Neural crest cell (in vitro differentiated cells): Measurements from ENCODE around the gene FASN. TPM values are rescaled to one million over a fixed set of nuclear protein-coding genes. Genes with fewer than 3 reads are reported as not detected.

ENCODE experiments used
- DNase-seq: peaks from one replicate; pipeline ENCODE4 v3.0.0; 2021; ENCODE audit warnings: low read depth, mixed read lengths, low spot score
- H3K27ac Mint-ChIP-seq: one replicate; pipeline ENCODE4 v1.8.0; 2021; ENCODE audit warnings: mild to moderate bottlenecking, mixed read lengths; ENCODE audit not compliant: unreplicated experiment
- H3K27me3 Mint-ChIP-seq: 2 replicates; pipeline ENCODE4 v1.8.0; 2021; ENCODE audit warnings: low read depth, mild to moderate bottlenecking, mixed read lengths
- H3K36me3 Mint-ChIP-seq: 2 replicates; pipeline ENCODE4 v1.8.0; 2021; ENCODE audit warnings: low read depth, mild to moderate bottlenecking, mixed read lengths
- H3K4me1 Mint-ChIP-seq: 2 replicates; pipeline ENCODE4 v1.8.0; 2021; ENCODE audit warnings: mixed read lengths
- H3K4me3 Mint-ChIP-seq: one replicate; pipeline ENCODE4 v1.8.0; 2021; ENCODE audit warnings: mild to moderate bottlenecking, mixed read lengths
- H3K9me3 Mint-ChIP-seq: 2 replicates; pipeline ENCODE4 v1.8.0; 2021; ENCODE audit warnings: mixed read lengths
- total RNA-seq: library from RNA; stranded (reverse); gene quantifications from 2 replicates; pipeline ENCODE4 v1.2.1, GENCODE V29; 2021
- TF ChIP-seq, protein P1 (sequence below): fragments of 200-600 bp; sonication (generic); conservative IDR thresholded peaks from 2 replicates; pipeline ENCODE4 v1.5.0; 2021; ENCODE audit warnings: antibody characterized with exemption, mild to moderate bottlenecking

The FASN gene
- total RNA-seq, 1 donor from 2014 or later, result 839 TPM

DNA sequence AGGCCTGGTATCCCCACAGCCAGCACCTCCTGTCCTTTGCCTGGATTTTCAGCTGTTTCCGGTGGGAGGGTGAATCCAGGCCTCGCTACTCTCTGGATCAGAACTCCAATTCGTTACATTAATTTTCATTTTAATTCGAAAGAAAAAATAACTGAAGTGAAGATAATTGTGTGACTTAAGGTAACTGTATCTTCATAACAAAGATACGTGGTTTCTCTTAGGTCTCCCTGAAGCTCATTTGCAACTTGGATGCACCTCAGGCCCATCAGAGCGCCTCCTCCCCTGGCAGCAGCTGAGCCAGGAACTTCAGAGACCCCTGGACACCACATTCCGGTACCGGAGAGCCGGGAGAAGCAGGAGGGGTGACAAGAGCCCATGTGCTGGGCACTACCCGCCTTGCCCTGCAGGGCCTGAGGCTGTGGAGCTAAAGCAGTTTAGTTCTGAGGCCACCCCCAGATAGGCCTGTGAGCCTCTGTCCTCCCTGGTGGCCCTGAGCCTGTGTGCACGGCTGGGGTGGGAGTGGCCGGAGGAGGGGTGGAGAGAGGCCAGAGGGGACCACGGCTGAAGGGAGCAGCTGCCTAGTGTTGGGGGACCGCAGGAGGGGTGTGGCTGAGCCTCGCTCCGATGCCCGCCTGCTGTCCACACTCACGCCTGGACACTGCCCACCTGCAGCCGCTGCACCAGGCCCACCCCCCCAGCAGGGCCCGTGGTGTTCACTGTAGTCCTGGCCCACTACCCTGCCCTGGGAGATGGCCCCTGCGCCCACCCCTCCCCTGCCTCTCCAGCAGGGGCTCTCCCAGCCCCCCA lies 21.0 kb downstream of the FASN start:
- Mint-ChIP-seq H3K4me3 (peak overlapping the region; percentile 50), H3K27me3 (peaks cover 24% of the 10 kb centered on the region), H3K36me3 (peaks cover 2% of the 10 kb centered on the region), H3K27ac (no peak overlapping the region), H3K4me1 (no peaks in the 10 kb centered on the region), H3K9me3 (no peaks in the 10 kb centered on the region)
- TF ChIP-seq, protein P1, sequence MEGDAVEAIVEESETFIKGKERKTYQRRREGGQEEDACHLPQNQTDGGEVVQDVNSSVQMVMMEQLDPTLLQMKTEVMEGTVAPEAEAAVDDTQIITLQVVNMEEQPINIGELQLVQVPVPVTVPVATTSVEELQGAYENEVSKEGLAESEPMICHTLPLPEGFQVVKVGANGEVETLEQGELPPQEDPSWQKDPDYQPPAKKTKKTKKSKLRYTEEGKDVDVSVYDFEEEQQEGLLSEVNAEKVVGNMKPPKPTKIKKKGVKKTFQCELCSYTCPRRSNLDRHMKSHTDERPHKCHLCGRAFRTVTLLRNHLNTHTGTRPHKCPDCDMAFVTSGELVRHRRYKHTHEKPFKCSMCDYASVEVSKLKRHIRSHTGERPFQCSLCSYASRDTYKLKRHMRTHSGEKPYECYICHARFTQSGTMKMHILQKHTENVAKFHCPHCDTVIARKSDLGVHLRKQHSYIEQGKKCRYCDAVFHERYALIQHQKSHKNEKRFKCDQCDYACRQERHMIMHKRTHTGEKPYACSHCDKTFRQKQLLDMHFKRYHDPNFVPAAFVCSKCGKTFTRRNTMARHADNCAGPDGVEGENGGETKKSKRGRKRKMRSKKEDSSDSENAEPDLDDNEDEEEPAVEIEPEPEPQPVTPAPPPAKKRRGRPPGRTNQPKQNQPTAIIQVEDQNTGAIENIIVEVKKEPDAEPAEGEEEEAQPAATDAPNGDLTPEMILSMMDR, result no peak
- DNase-seq, result no peak

GRCh38 chr17:82076018-82076784 lies 21.8 kb downstream of the FASN start:
- H3K4me3 Mint-ChIP-seq, result peak overlapping the region; percentile 54
- peaks cover 24% of the 10 kb centered on the region for H3K27me3 Mint-ChIP-seq
- H3K4me1 Mint-ChIP-seq, result no peaks in the 10 kb centered on the region
- TF ChIP-seq, protein P1, result no peak
- H3K36me3 Mint-ChIP-seq, result peaks cover 2% of the 10 kb centered on the region
- no peak for DNase-seq
- H3K9me3 Mint-ChIP-seq, result no peaks in the 10 kb centered on the region
- no peak overlapping the region for H3K27ac Mint-ChIP-seq

GRCh38 chr17:82073446-82073845 lies 24.6 kb downstream of the FASN start:
- Mint-ChIP-seq H3K27ac (no peak overlapping the region), H3K4me3 (peak overlapping the region; percentile 8), H3K36me3 (no peaks in the 10 kb centered on the region), H3K9me3 (no peaks in the 10 kb centered on the region), H3K4me1 (no peaks in the 10 kb centered on the region), H3K27me3 (peaks cover 32% of the 10 kb centered on the region)
- TF ChIP-seq, protein P1, result no peak
- DNase-seq, result no peak

- peak overlapping the region; percentile 49 for H3K4me3 Mint-ChIP-seq
- no peaks in the 10 kb centered on the region for H3K4me1 Mint-ChIP-seq
- no peak overlapping the region for H3K27ac Mint-ChIP-seq
- H3K9me3 Mint-ChIP-seq, result no peaks in the 10 kb centered on the region
- H3K36me3 Mint-ChIP-seq, result no peaks in the 10 kb centered on the region
- TF ChIP-seq, protein P1, result no peak
- DNase-seq, result no peak
- peaks cover 32% of the 10 kb centered on the region for H3K27me3 Mint-ChIP-seq
Observed at GRCh38 chr17:82072827-82073226, 25.2 kb downstream of the FASN start.

DNA sequence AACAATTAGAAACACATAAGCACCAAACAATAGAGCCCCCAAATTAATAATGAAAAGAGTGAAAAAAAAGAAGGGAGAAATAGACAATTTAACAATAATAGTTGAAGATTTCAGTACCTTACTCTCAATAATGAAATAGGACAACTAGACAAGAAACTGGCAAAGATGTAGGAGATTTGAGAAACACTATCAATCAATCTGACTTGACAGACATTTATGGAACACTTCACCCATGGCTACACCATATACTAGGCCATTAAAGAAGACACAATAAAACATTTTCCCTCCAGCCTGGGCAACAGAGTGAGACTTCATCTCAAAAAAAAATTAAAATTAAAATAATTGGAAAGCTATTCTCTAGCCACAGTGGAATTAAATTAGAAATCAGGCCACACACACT lies 27.4 kb downstream of the FASN start:
- peaks cover 26% of the 10 kb centered on the region for H3K27me3 Mint-ChIP-seq
- TF ChIP-seq, protein P1, result no peak
- DNase-seq, result no peak
- no peaks in the 10 kb centered on the region for H3K36me3 Mint-ChIP-seq
- no peaks in the 10 kb centered on the region for H3K9me3 Mint-ChIP-seq
- H3K27ac Mint-ChIP-seq, result no peak overlapping the region
- peak overlapping the region; percentile 22 for H3K4me3 Mint-ChIP-seq
- H3K4me1 Mint-ChIP-seq, result no peaks in the 10 kb centered on the region
